Hepatocyte (in vitro differentiated cells): ENCODE measurements around the gene HIPK4.

ENCODE experiments used
- CTCF ChIP-seq: fragments of 200-600 bp; sonication (generic); IDR thresholded peaks from 2 replicates; pipeline ENCODE4 v1.5.1; 2016; ENCODE audit warnings: antibody characterized with exemption, mild to moderate bottlenecking; ENCODE audit not compliant: poor library complexity
- EZH2 ChIP-seq: fragments of 200-600 bp; sonication (generic); IDR thresholded peaks from 2 replicates; pipeline ENCODE4 v1.6.1; 2016; ENCODE audit warnings: antibody characterized with exemption, mild to moderate bottlenecking, borderline replicate concordance

GRCh38 chr19:40360708-40361241, 29.2 kb downstream of the HIPK4 start:
- TF ChIP-seq CTCF (no peak), EZH2 (no peak)
